ENCODE data around the gene SEMA4G. TPM values are rescaled to one million over a fixed set of nuclear protein-coding genes. Genes with fewer than 3 reads are reported as not detected.

SEMA4G gene
- total RNA-seq, 1 donor from 2014 or later = 2.1 TPM

- Histone ChIP-seq H3K36me3 (peaks cover 80 to 92% of the 10 kb centered on the region in 2 donors), H3K27ac (no peak overlapping the region), H3K9me3 (no peaks in the 10 kb centered on the region), H3K4me3 (no peak overlapping the region), H3K4me1 (no peaks in the 10 kb centered on the region), H3K27me3 (no peaks in the 10 kb centered on the region)
- TF ChIP-seq CTCF (IDR thresholded peaks at IDR 0.05) = no peak
- intact Hi-C loops (cut with DNase I) = no loop called here
- DNase-seq (ENCODE audit: low spot score in 2 of 2) = no peak
Measured at GRCh38 chr10:100948916-100949315, 20.4 kb upstream of the SEMA4G start.

- no peaks in the 10 kb centered on the region for H3K27me3 ChIP-seq
- peaks cover 44 to 68% of the 10 kb centered on the region in 2 donors for H3K36me3 ChIP-seq
- H3K27ac ChIP-seq = no peak overlapping the region
- DNase-seq (ENCODE audit: low spot score in 2 of 2) = no peak
- no peaks in the 10 kb centered on the region for H3K9me3 ChIP-seq
- TF ChIP-seq CTCF (IDR thresholded peaks at IDR 0.05) = no peak
- intact Hi-C loops (cut with DNase I) = no loop called here
- H3K4me3 ChIP-seq = no peak overlapping the region
- H3K4me1 ChIP-seq = no peaks in the 10 kb centered on the region
Measured at GRCh38 chr10:100960251-100960650, 9.1 kb upstream of the SEMA4G start.

- H3K36me3 ChIP-seq = peaks cover 45 to 53% of the 10 kb centered on the region in 2 donors
- intact Hi-C loops (cut with DNase I) = no loop called here
Measured at GRCh38 chr10:100962351-100963080, 6.8 kb upstream of the SEMA4G start.

GRCh38 chr10:100963826-100964225 is 5.5 kb upstream of the SEMA4G start:
- peaks cover 3 to 4% of the 10 kb centered on the region in 2 donors for H3K4me1 ChIP-seq
- intact Hi-C loops (cut with DNase I) = no loop called here
- peaks cover 32 to 40% of the 10 kb centered on the region in 2 donors for H3K36me3 ChIP-seq
- no peak for TF ChIP-seq CTCF (IDR thresholded peaks at IDR 0.05)
- H3K4me3 ChIP-seq = no peak overlapping the region
- H3K9me3 ChIP-seq = no peaks in the 10 kb centered on the region
- H3K27me3 ChIP-seq = no peaks in the 10 kb centered on the region
- no peak overlapping the region for H3K27ac ChIP-seq
- no peak for DNase-seq (ENCODE audit: low spot score in 2 of 2)

More at GRCh38 chr10:100962351-100963080, 6.8 kb upstream of the SEMA4G start:
- DNase-seq (ENCODE audit: low spot score in 2 of 2) = no peak
- no peaks in the 10 kb centered on the region for H3K4me1 ChIP-seq
- TF ChIP-seq CTCF (IDR thresholded peaks at IDR 0.05) = no peak
- no peaks in the 10 kb centered on the region for H3K9me3 ChIP-seq
- no peak overlapping the region for H3K27ac ChIP-seq
- no peaks in the 10 kb centered on the region for H3K27me3 ChIP-seq
- no peak overlapping the region for H3K4me3 ChIP-seq

- no peak overlapping the region for H3K4me3 ChIP-seq
- peaks cover 8 to 9% of the 10 kb centered on the region in 2 donors for H3K4me1 ChIP-seq
- H3K27me3 ChIP-seq = no peaks in the 10 kb centered on the region
- no peak overlapping the region for H3K27ac ChIP-seq
- DNase-seq (ENCODE audit: low spot score in 2 of 2) = no peak
- no peaks in the 10 kb centered on the region for H3K9me3 ChIP-seq
- H3K36me3 ChIP-seq = peaks cover 27% of the 10 kb centered on the region in 2 donors
- TF ChIP-seq CTCF (IDR thresholded peaks at IDR 0.05) = no peak
- intact Hi-C loops (cut with DNase I) = no loop called here
Measured at GRCh38 chr10:100965820-100966219, 3.5 kb upstream of the SEMA4G start.

All from ascending aorta (tissue), 2 donors.